Measurements from ENCODE around the gene EDEM2.

DNA sequence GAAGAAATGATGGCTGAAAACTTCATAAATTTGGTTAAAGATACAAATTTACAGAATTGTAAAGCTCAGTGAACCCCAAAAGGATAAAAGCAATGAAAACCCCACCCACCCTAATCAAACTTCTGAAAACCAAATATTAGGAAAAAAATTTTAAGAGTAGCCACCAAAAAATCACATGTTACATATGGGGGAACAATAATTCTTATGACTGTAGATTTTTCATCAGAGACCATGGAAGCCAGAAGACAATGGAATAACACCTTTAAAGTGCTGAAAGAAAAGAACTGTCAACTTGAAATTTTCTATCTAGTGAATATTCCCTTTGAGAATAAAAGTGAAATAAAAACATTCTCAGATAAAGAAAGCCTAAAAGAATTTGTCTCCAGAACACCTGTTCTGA lies 49.2 kb upstream of the EDEM2 start:
- TF ChIP-seq EZH2phosphoT487 (IDR thresholded peaks at IDR 0.05; ENCODE audit: borderline replicate concordance) (no peak), SRF (IDR thresholded peaks at IDR 0.05; ENCODE audit: low read depth) (no peak), CEBPB (IDR thresholded peaks at IDR 0.05; ENCODE audit: low read depth) (no peak), REST (IDR thresholded peaks at IDR 0.05; ENCODE audit: low read depth) (no peak), SP1 (IDR thresholded peaks at IDR 0.05; ENCODE audit: low read depth) (no peak), EZH2 (IDR thresholded peaks at IDR 0.05) (no peak)
- TF ChIP-seq, protein P1, sequence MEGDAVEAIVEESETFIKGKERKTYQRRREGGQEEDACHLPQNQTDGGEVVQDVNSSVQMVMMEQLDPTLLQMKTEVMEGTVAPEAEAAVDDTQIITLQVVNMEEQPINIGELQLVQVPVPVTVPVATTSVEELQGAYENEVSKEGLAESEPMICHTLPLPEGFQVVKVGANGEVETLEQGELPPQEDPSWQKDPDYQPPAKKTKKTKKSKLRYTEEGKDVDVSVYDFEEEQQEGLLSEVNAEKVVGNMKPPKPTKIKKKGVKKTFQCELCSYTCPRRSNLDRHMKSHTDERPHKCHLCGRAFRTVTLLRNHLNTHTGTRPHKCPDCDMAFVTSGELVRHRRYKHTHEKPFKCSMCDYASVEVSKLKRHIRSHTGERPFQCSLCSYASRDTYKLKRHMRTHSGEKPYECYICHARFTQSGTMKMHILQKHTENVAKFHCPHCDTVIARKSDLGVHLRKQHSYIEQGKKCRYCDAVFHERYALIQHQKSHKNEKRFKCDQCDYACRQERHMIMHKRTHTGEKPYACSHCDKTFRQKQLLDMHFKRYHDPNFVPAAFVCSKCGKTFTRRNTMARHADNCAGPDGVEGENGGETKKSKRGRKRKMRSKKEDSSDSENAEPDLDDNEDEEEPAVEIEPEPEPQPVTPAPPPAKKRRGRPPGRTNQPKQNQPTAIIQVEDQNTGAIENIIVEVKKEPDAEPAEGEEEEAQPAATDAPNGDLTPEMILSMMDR (IDR thresholded peaks at IDR 0.05 in 2 of 3, conservative IDR thresholded peaks at IDR 0.05 in 1 of 3; ENCODE audit: borderline replicate concordance in 1 of 3, insufficient read depth in 1 of 3, low read depth in 2 of 3, low read length in 2 of 3), result no peak

Data from HCT116 (cell line).